Calu3 (cell line): Measurements from ENCODE around the gene GPR108. TPM values are rescaled to one million over a fixed set of nuclear protein-coding genes. Genes with fewer than 3 reads are reported as not detected.
A peak's percentile ranks its signal among the peaks of the same experiment; 100 is the strongest.

Experiments used
- BruUV-seq: library from RNA; stranded (reverse); fragments of 400-500 nt; replicated peaks from 2 replicates; lab custom pipeline; 2021; lab: Mats Ljungman, UMichigan
- CTCF ChIA-PET: fragments of 300-600 bp; sonication (Branson Sonifier 250); formaldehyde crosslinking; loops from one replicate; lab custom pipeline; 2022; ENCODE audit warnings: antibody characterized with exemption; lab: Charles Lee
- DNase-seq: peaks from one replicate; pipeline ENCODE4 v3.0.0; 2022
- H3K27ac Mint-ChIP-seq: one replicate; pipeline ENCODE4 v1.8.0; 2022; ENCODE audit warnings: mixed read lengths; ENCODE audit not compliant: unreplicated experiment
- H3K27me3 Mint-ChIP-seq: one replicate; pipeline ENCODE4 v1.8.0; 2022; ENCODE audit warnings: mixed read lengths; ENCODE audit not compliant: unreplicated experiment
- H3K36me3 Mint-ChIP-seq: one replicate; pipeline ENCODE4 v1.8.0; 2022; ENCODE audit warnings: mild to moderate bottlenecking, moderate library complexity, mixed read lengths; ENCODE audit not compliant: insufficient read depth, unreplicated experiment
- H3K4me1 Mint-ChIP-seq: one replicate; pipeline ENCODE4 v1.8.0; 2022; ENCODE audit warnings: mild to moderate bottlenecking, low read depth, mixed read lengths; ENCODE audit not compliant: unreplicated experiment
- H3K4me3 Mint-ChIP-seq: one replicate; pipeline ENCODE4 v1.8.0; 2022; ENCODE audit warnings: mild to moderate bottlenecking, low read depth, moderate library complexity, mixed read lengths; ENCODE audit not compliant: unreplicated experiment
- H3K9me3 Mint-ChIP-seq: one replicate; pipeline ENCODE4 v1.8.0; 2022; ENCODE audit warnings: low read depth, mixed read lengths; ENCODE audit not compliant: unreplicated experiment
- intact Hi-C: fragments of 100-400 bp; cut with micrococcal nuclease; formaldehyde crosslinking; loops from one replicate; pipeline ENCODE4 v1.10.0; 2022; ENCODE audit not compliant: unreplicated experiment
- total RNA-seq: library from RNA; stranded (reverse); gene quantifications from 2 replicates; pipeline ENCODE4 v1.2.3, GENCODE V29; 2022
- TF ChIP-seq, protein P1 (sequence below): fragments of 200-600 bp; IDR thresholded peaks from one replicate; pipeline ENCODE4 v1.8.0; 2022; ENCODE audit warnings: antibody characterized with exemption; ENCODE audit not compliant: unreplicated experiment

Gene GPR108
- total RNA-seq, 1 experiment from 2014 or later = 67.7 TPM

DNA sequence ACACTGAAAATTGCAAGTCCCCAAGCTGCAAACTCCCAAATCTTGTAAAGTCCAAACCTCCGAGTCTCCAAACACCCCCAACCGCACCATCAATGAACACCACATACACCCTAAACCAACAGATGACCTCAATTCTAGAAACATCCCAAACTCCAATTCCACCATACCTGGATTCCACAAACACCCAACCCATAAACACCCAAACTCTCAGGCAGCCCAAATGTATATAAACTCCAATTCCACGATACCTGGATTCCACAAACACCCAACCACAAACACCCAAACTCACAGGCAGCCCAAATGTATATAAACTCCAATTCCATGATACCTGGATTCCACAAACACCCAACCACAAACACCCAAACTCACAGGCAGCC lies 17.4 kb downstream of the GPR108 start:
- BruUV-seq = TSS peak; percentile 64
- CTCF ChIA-PET = no interaction called here
- H3K27me3 Mint-ChIP-seq = no peaks in the 10 kb centered on the region
- H3K9me3 Mint-ChIP-seq = peaks cover 4% of the 10 kb centered on the region
- DNase-seq = no peak
- intact Hi-C loops = no loop called here
- H3K4me1 Mint-ChIP-seq = peaks cover 63% of the 10 kb centered on the region
- H3K4me3 Mint-ChIP-seq = peak overlapping the region; percentile 82
- H3K36me3 Mint-ChIP-seq = peaks cover 44% of the 10 kb centered on the region
- TF ChIP-seq, protein P1, sequence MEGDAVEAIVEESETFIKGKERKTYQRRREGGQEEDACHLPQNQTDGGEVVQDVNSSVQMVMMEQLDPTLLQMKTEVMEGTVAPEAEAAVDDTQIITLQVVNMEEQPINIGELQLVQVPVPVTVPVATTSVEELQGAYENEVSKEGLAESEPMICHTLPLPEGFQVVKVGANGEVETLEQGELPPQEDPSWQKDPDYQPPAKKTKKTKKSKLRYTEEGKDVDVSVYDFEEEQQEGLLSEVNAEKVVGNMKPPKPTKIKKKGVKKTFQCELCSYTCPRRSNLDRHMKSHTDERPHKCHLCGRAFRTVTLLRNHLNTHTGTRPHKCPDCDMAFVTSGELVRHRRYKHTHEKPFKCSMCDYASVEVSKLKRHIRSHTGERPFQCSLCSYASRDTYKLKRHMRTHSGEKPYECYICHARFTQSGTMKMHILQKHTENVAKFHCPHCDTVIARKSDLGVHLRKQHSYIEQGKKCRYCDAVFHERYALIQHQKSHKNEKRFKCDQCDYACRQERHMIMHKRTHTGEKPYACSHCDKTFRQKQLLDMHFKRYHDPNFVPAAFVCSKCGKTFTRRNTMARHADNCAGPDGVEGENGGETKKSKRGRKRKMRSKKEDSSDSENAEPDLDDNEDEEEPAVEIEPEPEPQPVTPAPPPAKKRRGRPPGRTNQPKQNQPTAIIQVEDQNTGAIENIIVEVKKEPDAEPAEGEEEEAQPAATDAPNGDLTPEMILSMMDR = no peak
- H3K27ac Mint-ChIP-seq = peak overlapping the region; percentile 72

DNA sequence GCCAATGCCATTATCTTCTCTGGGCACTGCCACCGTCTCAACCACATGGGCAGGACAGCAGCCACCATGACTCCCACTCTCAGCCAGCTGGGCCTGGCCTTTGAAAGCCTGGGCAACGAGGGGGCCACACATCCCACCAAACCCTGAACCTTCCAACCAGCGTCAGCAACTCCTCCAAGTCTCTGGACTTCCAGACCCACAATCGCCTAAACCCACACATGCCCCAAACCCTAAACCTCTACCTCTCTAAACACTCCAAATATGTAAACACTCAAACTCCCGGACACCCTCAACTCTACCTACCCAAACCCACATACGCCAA lies 17.9 kb downstream of the GPR108 start:
- H3K4me3 Mint-ChIP-seq = peak overlapping the region; percentile 82
- intact Hi-C loops = no loop called here
- no peaks in the 10 kb centered on the region for H3K27me3 Mint-ChIP-seq
- TF ChIP-seq, protein P1 = no peak
- peaks cover 4% of the 10 kb centered on the region for H3K9me3 Mint-ChIP-seq
- peaks cover 42% of the 10 kb centered on the region for H3K36me3 Mint-ChIP-seq
- CTCF ChIA-PET = no interaction called here
- BruUV-seq = no TSS peak
- H3K4me1 Mint-ChIP-seq = peaks cover 58% of the 10 kb centered on the region
- DNase-seq = no peak
- H3K27ac Mint-ChIP-seq = peak overlapping the region; percentile 72

DNA sequence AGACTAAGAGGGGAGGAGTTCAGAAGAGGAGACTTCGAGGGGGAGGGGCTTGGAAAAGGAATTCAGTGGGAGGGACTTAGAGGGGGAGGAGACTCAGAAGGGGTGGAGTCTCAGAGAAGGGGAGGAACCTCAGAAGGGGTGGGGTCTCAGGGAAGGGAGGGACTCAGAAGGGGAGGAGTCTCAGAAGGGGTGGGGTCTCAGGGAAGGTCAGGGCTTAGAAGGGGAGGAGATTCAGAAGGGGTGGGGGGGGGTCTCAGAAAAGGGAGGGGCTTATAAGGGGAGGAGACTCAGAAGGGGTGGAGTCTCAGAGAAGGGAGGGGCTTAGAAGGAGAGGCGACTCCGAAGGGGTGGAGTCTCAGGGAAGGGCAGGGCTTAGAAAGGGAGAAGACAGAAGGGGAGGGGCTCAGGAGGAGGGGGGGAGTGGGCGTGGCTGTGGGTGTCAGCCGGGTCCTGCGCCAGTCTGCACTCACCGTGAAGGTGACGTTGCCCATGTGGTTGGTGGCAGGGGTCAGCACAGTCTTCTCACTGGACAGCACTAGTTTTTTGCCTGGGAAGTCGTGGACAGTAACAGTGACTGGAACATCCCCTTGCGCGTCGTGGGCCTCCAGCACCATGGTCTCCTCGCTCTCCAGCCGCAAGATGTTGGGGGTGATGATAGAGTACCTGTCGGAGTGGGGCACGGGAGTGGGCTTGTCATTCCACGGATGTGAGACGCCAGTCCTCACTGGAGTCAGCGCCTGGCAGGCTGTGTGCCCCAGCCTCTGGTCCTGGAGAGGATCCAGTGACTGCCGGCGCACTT lies 18.4 kb downstream of the GPR108 start:
- Mint-ChIP-seq H3K4me3 (peak overlapping the region; percentile 82), H3K36me3 (peaks cover 42% of the 10 kb centered on the region), H3K27ac (peak overlapping the region; percentile 72), H3K9me3 (peaks cover 4% of the 10 kb centered on the region), H3K27me3 (no peaks in the 10 kb centered on the region), H3K4me1 (peaks cover 57% of the 10 kb centered on the region)
- TF ChIP-seq, protein P1 = no peak
- CTCF ChIA-PET = no interaction called here
- DNase-seq = peak; percentile 24
- intact Hi-C loops = no loop called here
- BruUV-seq = no TSS peak

DNA sequence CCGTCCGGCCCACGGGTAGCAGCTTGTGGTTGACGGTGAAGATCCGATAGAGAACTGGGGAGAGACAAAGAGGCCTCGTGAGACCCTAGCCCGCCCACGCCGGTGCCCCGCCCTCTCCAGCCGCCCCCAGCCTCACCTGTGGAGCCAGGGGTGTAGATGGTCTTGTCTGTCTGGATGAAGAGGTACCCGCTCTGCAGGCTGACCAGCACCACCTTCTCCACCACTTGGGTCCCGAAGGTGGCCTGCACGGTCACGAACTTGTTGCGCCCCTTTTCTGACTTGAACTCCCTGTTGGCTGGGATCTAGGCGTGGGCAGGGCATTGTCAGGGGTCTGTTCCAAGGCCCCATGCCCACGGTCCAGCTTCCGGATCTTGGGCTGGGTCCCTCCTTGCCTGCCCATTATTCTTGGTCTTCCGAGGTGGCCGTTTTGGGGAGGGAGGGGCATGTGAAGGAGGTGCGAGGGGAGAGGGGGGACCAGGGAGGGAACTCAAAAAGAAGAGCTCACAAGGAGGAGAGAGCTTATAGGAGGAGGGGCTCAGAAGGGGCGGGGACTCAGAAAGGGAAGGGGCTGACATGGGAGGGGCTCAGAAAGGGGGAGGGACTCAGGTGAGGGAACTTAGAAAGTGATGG lies 19.2 kb downstream of the GPR108 start:
- no TSS peak for BruUV-seq
- no peaks in the 10 kb centered on the region for H3K27me3 Mint-ChIP-seq
- H3K9me3 Mint-ChIP-seq = peaks cover 4% of the 10 kb centered on the region
- CTCF ChIA-PET = no interaction called here
- peak overlapping the region; percentile 82 for H3K4me3 Mint-ChIP-seq
- H3K27ac Mint-ChIP-seq = no peak overlapping the region
- TF ChIP-seq, protein P1 = no peak
- intact Hi-C loops = no loop called here
- peaks cover 41% of the 10 kb centered on the region for H3K36me3 Mint-ChIP-seq
- no peak for DNase-seq
- H3K4me1 Mint-ChIP-seq = peaks cover 51% of the 10 kb centered on the region
